GM12878 (cell line): ENCODE data around the gene IGF1R. TPM values are rescaled to one million over a fixed set of nuclear protein-coding genes. Genes with fewer than 3 reads are reported as not detected.

Experiments used
- ATAC-seq: fragments of 200-7000 bp; cut with Tn5 transposase; 3 replicates; pipeline ENCODE4 v1.9.1; 2020; ENCODE audit warnings: mild to moderate bottlenecking, moderate library complexity
- BruUV-seq: library from RNA; stranded (reverse); fragments of 400-500 nt; replicated peaks from 2 replicates; lab custom pipeline; 2021; lab: Mats Ljungman, UMichigan
- CTCF ChIA-PET: fragments of 300-600 bp; sonication (Branson Sonifier 250); formaldehyde crosslinking; extraction: SDS; loops from one replicate; lab custom pipeline; 2021; ENCODE audit warnings: inconsistent platforms; lab: Yijun Ruan, JAX
- POLR2A ChIA-PET: fragments of 350-600 bp; formaldehyde crosslinking; extraction: SDS; loops from one replicate; lab custom pipeline; 2021; ENCODE audit warnings: inconsistent platforms; lab: Charles Lee
- RAD21 ChIA-PET: fragments of 300-600 bp; sonication (Branson Sonifier 250); formaldehyde crosslinking; loops from one replicate; lab custom pipeline; 2023; ENCODE audit warnings: antibody characterized with exemption; ENCODE audit not compliant: unreplicated experiment; lab: Charles Lee
- SMC1A ChIA-PET: fragments of 300-600 bp; sonication (Branson Sonifier 250); formaldehyde crosslinking; loops from one replicate; lab custom pipeline; 2023; ENCODE audit not compliant: unreplicated experiment, uncharacterized antibody; lab: Charles Lee
- DNase-seq: peaks from one replicate; pipeline ENCODE4 v3.0.0-alpha.2; 2011; ENCODE audit warnings: low read depth, low spot score
- FAIRE-seq: peaks from 3 replicates; lab custom pipeline; 2011; peaks lifted over from hg19 to GRCh38; lab: Jason Lieb, UNC
- H2AFZ ChIP-seq: 2 replicates; pipeline ENCODE4 v1.6.0; 2011; ENCODE audit warnings: low read depth, low read length, control low read depth; ENCODE audit not compliant: control insufficient read depth
- H3K27ac ChIP-seq: 2 replicates; pipeline ENCODE4 v1.5.1; 2011; ENCODE audit warnings: control low read depth; ENCODE audit not compliant: control insufficient read depth, insufficient read depth
- H3K27me3 ChIP-seq, 2 experiments: replicated peaks in 1 of 2; 2 replicates each; pipeline versions ENCODE4 v1.6.0 to v1.6.1; 2011; ENCODE audit warnings: low read length in 1 of 2; ENCODE audit not compliant: control insufficient read depth in 2 of 2, insufficient read depth in 2 of 2
- H3K36me3 ChIP-seq, 2 experiments: 2 replicates each; pipeline ENCODE4 v1.5.1; 2011; ENCODE audit warnings: low read length in 1 of 2; ENCODE audit not compliant: control insufficient read depth in 2 of 2, insufficient read depth in 2 of 2
- H3K4me1 ChIP-seq: 2 replicates; pipeline ENCODE4 v1.6.1; 2011; ENCODE audit warnings: mild to moderate bottlenecking, low read length, moderate library complexity, mixed read lengths; ENCODE audit not compliant: control insufficient read depth, insufficient read depth
- H3K4me2 ChIP-seq: 2 replicates; pipeline ENCODE4 v1.6.0; 2011; ENCODE audit warnings: control low read depth; ENCODE audit not compliant: control insufficient read depth, insufficient read depth
- H3K4me3 ChIP-seq: fragments of 200-600 bp; sonication (generic); 2 replicates; pipeline ENCODE4 v1.5.1; 2016
- H3K79me2 ChIP-seq: 2 replicates; pipeline ENCODE4 v1.6.0; 2011; ENCODE audit warnings: low read length; ENCODE audit not compliant: control insufficient read depth, insufficient read depth
- H3K9ac ChIP-seq: 2 replicates; pipeline ENCODE4 v1.8.0; 2011; ENCODE audit warnings: low read length, control low read depth, mixed read lengths; ENCODE audit not compliant: control insufficient read depth, insufficient read depth
- H3K9me3 ChIP-seq: replicated peaks from 3 replicates; pipeline ENCODE4 v1.5.1; 2011; ENCODE audit warnings: mild to moderate bottlenecking, low read length; ENCODE audit not compliant: control insufficient read depth, insufficient read depth
- H4K20me1 ChIP-seq: 2 replicates; pipeline ENCODE4 v1.6.0; 2011; ENCODE audit not compliant: control insufficient read depth, insufficient read depth
- NR2F1 ChIP-seq: fragments of 450-650 bp; conservative IDR thresholded peaks from 2 replicates; pipeline ENCODE4 v1.6.1; 2017; ENCODE audit warnings: mild to moderate bottlenecking
- NRF1 ChIP-seq: conservative IDR thresholded peaks from 2 replicates; pipeline ENCODE4 v1.6.1; 2011; ENCODE audit warnings: mild to moderate bottlenecking, low read depth, low read length, improper control_type of control experiment
- TCF12 ChIP-seq: IDR thresholded peaks from 2 replicates; pipeline ENCODE4 v1.6.1; 2011; ENCODE audit warnings: low read depth, mild to moderate bottlenecking, low read length
- ZNF622 ChIP-seq: fragments of 450-650 bp; IDR thresholded peaks from 2 replicates; pipeline ENCODE4 v1.6.1; 2017; ENCODE audit warnings: mild to moderate bottlenecking, inconsistent platforms
- WGBS: methylation state at CpG from one replicate; pipeline ENCODE4 v1.1.6; 2016; ENCODE audit warnings: low lambda C conversion rate; ENCODE audit not compliant: insufficient replicate concordance, insufficient coverage; ENCODE audit errors: missing lambda C conversion rate; 5-methylcytosine and 5-hydroxymethylcytosine counted together
- in situ Hi-C: fragments of 300-500 bp; cut with MboI; formaldehyde crosslinking; loops from 9 replicates; pipeline ENCODE4 v1.14.3; 2018; ENCODE audit warnings: mixed read lengths
- intact Hi-C: fragments of 100-400 bp; cut with micrococcal nuclease; formaldehyde crosslinking; loops from one replicate; pipeline ENCODE4 v1.14.2; 2022; ENCODE audit not compliant: unreplicated experiment
- polyA plus RNA-seq, 11 experiments: library from polyadenylated mRNA; depleted of rRNA in 4 of 11; unstranded in 6 of 11; stranded (reverse) in 5 of 11; fragments of >200 nt; fragmentation: Nextera tagmentation in 4 of 11; fragmentation: Illumina TruSeq in 1 of 11; extraction: Ambion mirVana in 4 of 11; extraction: Trizol in 1 of 11; gene quantifications; 1 replicate in 1 of 11; 2 replicates in 10 of 11; pipeline versions ENCODE4 v1.2.1 to v1.2.3, GENCODE V29; 2011 to 2016; ENCODE audit warnings: inconsistent platforms in 2 of 11, missing spikeins in 2 of 11, low read depth in 1 of 11
- total RNA-seq, 4 experiments: library from RNA; depleted of rRNA in 3 of 4; stranded (reverse); fragments of >200 nt in 3 of 4; fragmentation: Illumina TruSeq in 1 of 4; extraction: Trizol in 1 of 4; gene quantifications; 2 replicates each; pipeline versions ENCODE4 v1.2.1 to v1.2.3, GENCODE V29; 2013 to 2021
- TF ChIP-seq, protein P1 (sequence below): fragments of 150-350 bp; IDR thresholded peaks from 2 replicates; pipeline ENCODE4 v1.6.1; 2014; ENCODE audit warnings: mild to moderate bottlenecking, low read depth, low read length
- TF ChIP-seq, protein P2 (sequence below): fragments of 450-650 bp; formaldehyde crosslinking; IDR thresholded peaks from 2 replicates; pipeline ENCODE4 v1.5.0; 2022; ENCODE audit warnings: mild to moderate bottlenecking, missing genetic modification characterization

IGF1R gene
- total and polyA plus RNA-seq, 10 of the 15 experiments (the other 5 are each of a cell fraction or from before 2014, with no cell fraction given): 0.03 to 2.7 (median 0.66) TPM

DNA sequence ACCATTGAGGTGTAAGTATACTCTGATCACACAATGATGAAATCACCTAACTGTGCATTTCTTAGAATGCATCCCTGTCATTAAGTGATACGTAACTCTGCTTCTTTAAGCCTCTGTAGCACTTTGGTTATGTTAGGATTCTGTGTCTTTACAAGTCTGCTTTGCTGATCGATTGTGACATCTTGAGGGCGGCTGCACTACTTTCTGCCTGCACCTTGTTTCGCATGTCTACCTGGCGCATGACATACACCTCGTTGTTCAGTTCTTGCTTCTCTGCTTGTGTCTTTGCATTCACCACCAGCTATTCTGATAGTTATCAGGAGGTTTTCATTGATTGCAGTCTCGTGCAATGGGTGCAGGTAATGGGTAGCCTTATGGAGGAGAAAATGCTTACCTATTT is 32.7 kb downstream of the IGF1R start:
- no peaks in the 10 kb centered on the region for H3K27me3 ChIP-seq
- H3K4me1 ChIP-seq: no peaks in the 10 kb centered on the region
- CTCF ChIA-PET: interaction anchor here (0.6 to 1.1 kb wide), 2 partner anchors 73 to 86 kb away, joined by 3 read pairs; no protein-coding TSS in a partner anchor
- H3K36me3 ChIP-seq: no peaks in the 10 kb centered on the region
- no peak for DNase-seq
- no TSS peak for BruUV-seq
- FAIRE-seq: no peak
- 48% methylated on average over 7 of the region's 7 CpGs for WGBS
- in situ Hi-C loops (no loop called here), intact Hi-C loops (no loop called here)
- H3K4me2 ChIP-seq: no peak overlapping the region
- TF ChIP-seq NRF1 (no peak), NR2F1 (no peak), ZNF622 (no peak), TCF12 (no peak)
- TF ChIP-seq, protein P1, sequence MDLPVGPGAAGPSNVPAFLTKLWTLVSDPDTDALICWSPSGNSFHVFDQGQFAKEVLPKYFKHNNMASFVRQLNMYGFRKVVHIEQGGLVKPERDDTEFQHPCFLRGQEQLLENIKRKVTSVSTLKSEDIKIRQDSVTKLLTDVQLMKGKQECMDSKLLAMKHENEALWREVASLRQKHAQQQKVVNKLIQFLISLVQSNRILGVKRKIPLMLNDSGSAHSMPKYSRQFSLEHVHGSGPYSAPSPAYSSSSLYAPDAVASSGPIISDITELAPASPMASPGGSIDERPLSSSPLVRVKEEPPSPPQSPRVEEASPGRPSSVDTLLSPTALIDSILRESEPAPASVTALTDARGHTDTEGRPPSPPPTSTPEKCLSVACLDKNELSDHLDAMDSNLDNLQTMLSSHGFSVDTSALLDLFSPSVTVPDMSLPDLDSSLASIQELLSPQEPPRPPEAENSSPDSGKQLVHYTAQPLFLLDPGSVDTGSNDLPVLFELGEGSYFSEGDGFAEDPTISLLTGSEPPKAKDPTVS: no peak
- TF ChIP-seq, protein P2, sequence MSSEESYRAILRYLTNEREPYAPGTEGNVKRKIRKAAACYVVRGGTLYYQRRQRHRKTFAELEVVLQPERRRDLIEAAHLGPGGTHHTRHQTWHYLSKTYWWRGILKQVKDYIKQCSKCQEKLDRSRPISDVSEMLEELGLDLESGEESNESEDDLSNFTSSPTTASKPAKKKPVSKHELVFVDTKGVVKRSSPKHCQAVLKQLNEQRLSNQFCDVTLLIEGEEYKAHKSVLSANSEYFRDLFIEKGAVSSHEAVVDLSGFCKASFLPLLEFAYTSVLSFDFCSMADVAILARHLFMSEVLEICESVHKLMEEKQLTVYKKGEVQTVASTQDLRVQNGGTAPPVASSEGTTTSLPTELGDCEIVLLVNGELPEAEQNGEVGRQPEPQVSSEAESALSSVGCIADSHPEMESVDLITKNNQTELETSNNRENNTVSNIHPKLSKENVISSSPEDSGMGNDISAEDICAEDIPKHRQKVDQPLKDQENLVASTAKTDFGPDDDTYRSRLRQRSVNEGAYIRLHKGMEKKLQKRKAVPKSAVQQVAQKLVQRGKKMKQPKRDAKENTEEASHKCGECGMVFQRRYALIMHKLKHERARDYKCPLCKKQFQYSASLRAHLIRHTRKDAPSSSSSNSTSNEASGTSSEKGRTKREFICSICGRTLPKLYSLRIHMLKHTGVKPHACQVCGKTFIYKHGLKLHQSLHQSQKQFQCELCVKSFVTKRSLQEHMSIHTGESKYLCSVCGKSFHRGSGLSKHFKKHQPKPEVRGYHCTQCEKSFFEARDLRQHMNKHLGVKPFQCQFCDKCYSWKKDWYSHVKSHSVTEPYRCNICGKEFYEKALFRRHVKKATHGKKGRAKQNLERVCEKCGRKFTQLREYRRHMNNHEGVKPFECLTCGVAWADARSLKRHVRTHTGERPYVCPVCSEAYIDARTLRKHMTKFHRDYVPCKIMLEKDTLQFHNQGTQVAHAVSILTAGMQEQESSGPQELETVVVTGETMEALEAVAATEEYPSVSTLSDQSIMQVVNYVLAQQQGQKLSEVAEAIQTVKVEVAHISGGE (CRISPR knock-in tag): no peak
- TF ChIP-seq, all 136 proteins: peak for 0
- H3K9me3 ChIP-seq: no peaks in the 10 kb centered on the region
- no peak overlapping the region for H3K9ac ChIP-seq
- no peaks in the 10 kb centered on the region for H4K20me1 ChIP-seq
- ATAC-seq: no peak
- H2AFZ ChIP-seq: no peak overlapping the region
- H3K4me3 ChIP-seq: no peak overlapping the region
- H3K79me2 ChIP-seq: no peaks in the 10 kb centered on the region
- SMC1A ChIA-PET: no interaction called here
- RAD21 ChIA-PET: no interaction called here
- no peak overlapping the region for H3K27ac ChIP-seq
- POLR2A ChIA-PET: no interaction called here
